T-cell (primary cell): Measurements from ENCODE around the gene PCGF2. TPM values are rescaled to one million over a fixed set of nuclear protein-coding genes. Genes with fewer than 3 reads are reported as not detected.

Experiments
- ATAC-seq, 4 experiments: fragments of 200-7000 bp in 3 of 4; fragments of 150-1000 bp in 1 of 4; cut with Tn5 transposase; replicated peaks in 1 of 4; 1 replicate in 3 of 4; 2 replicates in 1 of 4; pipeline ENCODE4 v1.10.0; 2021; ENCODE audit warnings: moderate library complexity in 3 of 4, mild to moderate bottlenecking in 2 of 4, moderate number of reproducible peaks in 1 of 4
- CTCF ChIA-PET, 2 donors: fragments of 300-600 bp; sonication (Branson Sonifier 250); formaldehyde crosslinking; loops; one replicate each; lab custom pipeline; 2022; ENCODE audit warnings: antibody characterized with exemption in 2 of 2; lab: Charles Lee
- POLR2A ChIA-PET, 2 donors: fragments of 300-600 bp; sonication (Branson Sonifier 250); formaldehyde crosslinking; loops; one replicate each; lab custom pipeline; 2022; ENCODE audit warnings: antibody characterized with exemption in 2 of 2; lab: Charles Lee
- DNase-seq, 35 experiments: peaks; one replicate each; pipeline versions ENCODE4 v3.0.0 to v3.0.0-alpha.2; 2013 to 2023
- H3K27ac ChIP-seq: one replicate; pipeline ENCODE4 v1.5.1; 2013; ENCODE audit warnings: low read length
- H3K27me3 ChIP-seq, 2 experiments: replicated peaks in 1 of 2; 1 replicate in 1 of 2; 2 replicates in 1 of 2; pipeline versions ENCODE4 v1.6.1 to v1.7.0; 2013; ENCODE audit warnings: low read length in 1 of 2, mixed read lengths in 1 of 2; ENCODE audit not compliant: control insufficient read depth in 2 of 2, insufficient read depth in 2 of 2; ENCODE audit errors: extremely low read depth in 1 of 2
- H3K36me3 ChIP-seq, 2 donors: 1 replicate in 1 of 2; 2 replicates in 1 of 2; pipeline versions ENCODE4 v1.6.1 to v1.7.0; 2013; ENCODE audit warnings: low read length in 1 of 2; ENCODE audit not compliant: control insufficient read depth in 2 of 2, insufficient read depth in 1 of 2; ENCODE audit errors: extremely low read depth in 1 of 2
- H3K4me1 ChIP-seq, 2 experiments: 1 replicate in 1 of 2; 2 replicates in 1 of 2; pipeline versions ENCODE4 v1.6.1 to v1.7.0; 2013; ENCODE audit warnings: low read length in 2 of 2, mixed read lengths in 1 of 2; ENCODE audit not compliant: insufficient read depth in 2 of 2, control insufficient read depth in 1 of 2; ENCODE audit errors: extremely low read depth in 1 of 2
- H3K4me3 ChIP-seq, 2 donors: 1 replicate in 1 of 2; 2 replicates in 1 of 2; pipeline versions ENCODE4 v1.5.1 to v1.7.0; 2013; ENCODE audit warnings: mild to moderate bottlenecking in 2 of 2, low read length in 1 of 2, moderate library complexity in 1 of 2; ENCODE audit not compliant: control insufficient read depth in 1 of 2; ENCODE audit errors: extremely low read depth in 1 of 2
- H3K9me3 ChIP-seq: 2 replicates; pipeline ENCODE4 v1.7.0; 2013
- H3K27ac Mint-ChIP-seq, 2 donors: one replicate each; pipeline ENCODE4 v1.8.0; 2020 to 2021; ENCODE audit warnings: mild to moderate bottlenecking in 2 of 2, mixed read lengths in 2 of 2
- H3K27me3 Mint-ChIP-seq, 2 donors: one replicate each; pipeline ENCODE4 v1.8.0; 2021 to 2022; ENCODE audit warnings: mixed read lengths in 2 of 2
- H3K36me3 Mint-ChIP-seq: one replicate; pipeline ENCODE4 v1.8.0; 2021; ENCODE audit warnings: mixed read lengths
- H3K4me1 Mint-ChIP-seq, 3 donors: one replicate each; pipeline ENCODE4 v1.8.0; 2020 to 2022; ENCODE audit warnings: mixed read lengths in 3 of 3, mild to moderate bottlenecking in 1 of 3
- H3K4me3 Mint-ChIP-seq, 3 donors: one replicate each; pipeline ENCODE4 v1.8.0; 2020 to 2022; ENCODE audit warnings: mild to moderate bottlenecking in 3 of 3, mixed read lengths in 3 of 3, moderate library complexity in 3 of 3
- H3K9me3 Mint-ChIP-seq, 3 donors: one replicate each; pipeline ENCODE4 v1.8.0; 2020 to 2022; ENCODE audit warnings: mixed read lengths in 3 of 3
- WGBS: methylation state at CpG from one replicate; pipeline ENCODE4 v1.1.5; 2013; ENCODE audit warnings: missing lambda C conversion rate; ENCODE audit not compliant: insufficient coverage; 5-methylcytosine and 5-hydroxymethylcytosine counted together
- total RNA-seq, 35 experiments: library from RNA in 6 of 35; stranded (reverse) in 6 of 35; fragments of 120-200 nt in 1 of 35; gene quantifications; one replicate each; pipeline versions ENCODE4 v1.2.1 to v1.2.4 and lab custom pipeline; 2013 to 2026

PCGF2 gene
- total RNA-seq, 5 donors from 2014 or later (not counting 1 experiment from before 2014, with no cell fraction given) = 0.28 to 0.69 (median 0.53) TPM; not detected in 2

GRCh38 chr17:38750044-38750311 is 1.8 kb upstream of the PCGF2 start:
- WGBS = 4% methylated on average over 6 of the region's 12 CpGs
- Mint-ChIP-seq H3K4me1 (peaks cover 61 to 63% (median 63%) of the 10 kb centered on the region in 3 donors), H3K27ac (no peak overlapping the region)

GRCh38 chr17:38749223-38750043 is 1.3 kb upstream of the PCGF2 start:
- ChIA-PET CTCF (interaction anchor here in 1 of 2 donors (0.5 kb wide), 1 partner anchor 12 kb away, joined by 5 read pairs; no protein-coding TSS in a partner anchor), POLR2A (no interaction called here)
- Mint-ChIP-seq H3K4me1 (peaks cover 57 to 60% (median 60%) of the 10 kb centered on the region in 3 donors), H3K9me3 (no peaks in the 10 kb centered on the region), H3K27me3 (peaks cover 21 to 52% of the 10 kb centered on the region in 2 donors), H3K4me3 (peak overlapping the region; percentile 60 to 88 (median 68)), H3K27ac (no peak overlapping the region), H3K36me3 (peaks cover 8% of the 10 kb centered on the region)
- peaks cover 4 to 61% of the 10 kb centered on the region in 2 experiments for H3K27me3 ChIP-seq
- DNase-seq = peak in 1 of 35 experiments; percentile 27
- no peak overlapping the region for H3K27ac ChIP-seq
- no peak for ATAC-seq
- WGBS = 2% methylated on average over 74 of the region's 79 CpGs
- H3K4me1 ChIP-seq = peaks cover 36 to 79% of the 10 kb centered on the region in 2 experiments
- peaks cover 0 to 5% of the 10 kb centered on the region in 2 donors for H3K36me3 ChIP-seq
- peak overlapping the region; percentile 38 to 72 for H3K4me3 ChIP-seq
- H3K9me3 ChIP-seq = no peaks in the 10 kb centered on the region

More at GRCh38 chr17:38750044-38750311, 1.8 kb upstream of the PCGF2 start:
- H3K36me3 ChIP-seq = peaks cover 0 to 10% of the 10 kb centered on the region in 2 donors
- Mint-ChIP-seq H3K9me3 (no peaks in the 10 kb centered on the region), H3K36me3 (peaks cover 11% of the 10 kb centered on the region), H3K4me3 (peak overlapping the region; percentile 60 to 88 (median 68)), H3K27me3 (peaks cover 21 to 46% of the 10 kb centered on the region in 2 donors)
- peaks cover 36 to 84% of the 10 kb centered on the region in 2 experiments for H3K4me1 ChIP-seq
- H3K4me3 ChIP-seq = peak overlapping the region; percentile 38 to 72
- no peaks in the 10 kb centered on the region for H3K9me3 ChIP-seq
- no peak overlapping the region for H3K27ac ChIP-seq
- DNase-seq = no peak
- H3K27me3 ChIP-seq = peaks cover 4 to 57% of the 10 kb centered on the region in 2 experiments
- ChIA-PET CTCF (interaction anchor here in 1 of 2 donors (1.3 kb wide), 1 partner anchor 15 kb away, joined by 5 read pairs; no protein-coding TSS in a partner anchor), POLR2A (no interaction called here)
- ATAC-seq = no peak

- Mint-ChIP-seq H3K36me3 (peaks cover 6% of the 10 kb centered on the region), H3K4me1 (peaks cover 53 to 56% (median 54%) of the 10 kb centered on the region in 3 donors), H3K4me3 (peak overlapping the region; percentile 43 to 88 (median 57)), H3K27me3 (peaks cover 21 to 58% of the 10 kb centered on the region in 2 donors), H3K9me3 (no peaks in the 10 kb centered on the region), H3K27ac (no peak overlapping the region)
- peaks cover 0 to 2% of the 10 kb centered on the region in 2 donors for H3K36me3 ChIP-seq
- ChIA-PET POLR2A (no interaction called here), CTCF (interaction anchor here in 1 of 2 donors (0.5 kb wide), 1 partner anchor 12 kb away, joined by 5 read pairs; no protein-coding TSS in a partner anchor)
- no peak for ATAC-seq
- WGBS = under 1% methylated on average over 29 of the region's 32 CpGs
- no peak overlapping the region for H3K27ac ChIP-seq
- peak overlapping the region; percentile 32 to 72 for H3K4me3 ChIP-seq
- DNase-seq = no peak
- H3K9me3 ChIP-seq = no peaks in the 10 kb centered on the region
- peaks cover 4 to 65% of the 10 kb centered on the region in 2 experiments for H3K27me3 ChIP-seq
- peaks cover 36 to 74% of the 10 kb centered on the region in 2 experiments for H3K4me1 ChIP-seq
Measured at GRCh38 chr17:38748892-38749222, 721 bp upstream of the PCGF2 start.

GRCh38 chr17:38747463-38748148 is 530 bp downstream of the PCGF2 start:
- peak overlapping the region; percentile 64 to 72 (median 70) for H3K4me3 Mint-ChIP-seq
- H3K4me1 ChIP-seq = peaks cover 36 to 62% of the 10 kb centered on the region in 2 experiments
- peak overlapping the region; percentile 38 to 58 for H3K4me3 ChIP-seq
- H3K9me3 Mint-ChIP-seq = no peaks in the 10 kb centered on the region
- peaks cover 21 to 68% of the 10 kb centered on the region in 2 donors for H3K27me3 Mint-ChIP-seq
- peaks cover 42 to 47% (median 45%) of the 10 kb centered on the region in 3 donors for H3K4me1 Mint-ChIP-seq
- H3K27ac Mint-ChIP-seq = no peak overlapping the region
- H3K27me3 ChIP-seq = peaks cover 4 to 74% of the 10 kb centered on the region in 2 experiments
- H3K36me3 ChIP-seq = no peaks in the 10 kb centered on the region
- no peak for ATAC-seq
- no peaks in the 10 kb centered on the region for H3K9me3 ChIP-seq
- under 1% methylated on average over 46 of the region's 64 CpGs for WGBS
- ChIA-PET CTCF (no interaction called here), POLR2A (no interaction called here)
- no peak overlapping the region for H3K27ac ChIP-seq
- DNase-seq = peak in 1 of 35 experiments; percentile 26
- peaks cover 2% of the 10 kb centered on the region for H3K36me3 Mint-ChIP-seq

- Histone ChIP-seq H3K4me1 (peaks cover 36 to 58% of the 10 kb centered on the region in 2 experiments), H3K9me3 (no peaks in the 10 kb centered on the region), H3K27me3 (peaks cover 4 to 79% of the 10 kb centered on the region in 2 experiments), H3K36me3 (no peaks in the 10 kb centered on the region), H3K27ac (no peak overlapping the region), H3K4me3 (peak overlapping the region in 1 of 2 donors; percentile 38)
- DNase-seq (no peak), ATAC-seq (no peak)
- ChIA-PET POLR2A (no interaction called here), CTCF (interaction anchor here in 1 of 2 donors (1.1 kb wide), 1 partner anchor 16 kb away, joined by 3 read pairs; no protein-coding TSS in a partner anchor)
- H3K27me3 Mint-ChIP-seq = peaks cover 21 to 68% of the 10 kb centered on the region in 2 donors
- 80% methylated on average over 1 of the region's 21 CpGs for WGBS
- H3K4me3 Mint-ChIP-seq = peak overlapping the region; percentile 28 to 70 (median 56)
- no peaks in the 10 kb centered on the region for H3K36me3 Mint-ChIP-seq
- H3K4me1 Mint-ChIP-seq = peaks cover 40 to 42% (median 41%) of the 10 kb centered on the region in 3 donors
- H3K27ac Mint-ChIP-seq = no peak overlapping the region
- H3K9me3 Mint-ChIP-seq = no peaks in the 10 kb centered on the region
Measured at GRCh38 chr17:38746849-38747462, 1.2 kb downstream of the PCGF2 start.
